ENCODE results near the gene ROBO2. TPM values are rescaled to one million over a fixed set of nuclear protein-coding genes. Genes with fewer than 3 reads are reported as not detected.

Gene ROBO2
- total and polyA plus RNA-seq, 2 donors from 2014 or later = 1.3 to 1.6 TPM

DNA sequence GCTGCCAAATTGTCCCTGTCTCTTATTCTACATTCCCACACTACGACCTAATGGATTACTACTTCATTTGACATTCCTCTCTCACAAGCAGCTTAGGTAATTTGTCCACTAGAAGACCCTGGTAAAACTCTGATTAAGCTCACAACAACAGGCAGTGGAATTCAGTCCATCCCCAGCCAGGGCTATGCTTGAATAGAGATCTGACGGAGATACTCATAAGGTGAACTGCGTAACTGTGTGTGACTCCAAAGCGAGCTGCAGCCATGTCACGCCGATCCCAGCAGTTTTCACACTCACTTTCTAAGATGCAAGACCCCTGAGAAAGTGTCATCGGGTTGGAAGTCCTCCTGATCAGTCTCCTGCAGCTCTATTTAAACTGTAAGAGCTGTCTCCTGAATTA lies 25.7 kb upstream of the ROBO2 start:
- peaks cover 0 to 6% (median 0%) of the 10 kb centered on the region in 3 donors for H3K9me3 ChIP-seq (ENCODE audit: control insufficient read depth in 2 of 3, insufficient read depth in 1 of 3, low read length in 3 of 3)
- DNase-seq (peak in 4 of 5 donors; percentile 30 to 63 (median 46)), FAIRE-seq (no peak)
- no peak overlapping the region for H3K4me3 ChIP-seq (ENCODE audit: low read length in 3 of 3)
- no peak overlapping the region for H3K9ac ChIP-seq (ENCODE audit: low read length in 3 of 3)
- no peak overlapping the region for H3K27ac ChIP-seq (ENCODE audit: low read depth in 2 of 2, low read length in 2 of 2)
- no peaks in the 10 kb centered on the region for H3K4me1 ChIP-seq (ENCODE audit: control insufficient read depth in 2 of 3, insufficient read depth in 2 of 3, low read depth in 1 of 3, low read length in 3 of 3)
- no peaks in the 10 kb centered on the region for H3K27me3 ChIP-seq (ENCODE audit: control insufficient read depth, insufficient read depth, low read length)
- TF ChIP-seq CTCF (IDR thresholded peaks at IDR 0.05; ENCODE audit: borderline replicate concordance, extremely low read depth, insufficient read depth) = no peak
- intact Hi-C loops (cut with DNase I) = no loop called here
- H3K36me3 ChIP-seq (ENCODE audit: control insufficient read depth in 2 of 3, insufficient read depth in 3 of 3, low read length in 3 of 3) = no peaks in the 10 kb centered on the region

DNA sequence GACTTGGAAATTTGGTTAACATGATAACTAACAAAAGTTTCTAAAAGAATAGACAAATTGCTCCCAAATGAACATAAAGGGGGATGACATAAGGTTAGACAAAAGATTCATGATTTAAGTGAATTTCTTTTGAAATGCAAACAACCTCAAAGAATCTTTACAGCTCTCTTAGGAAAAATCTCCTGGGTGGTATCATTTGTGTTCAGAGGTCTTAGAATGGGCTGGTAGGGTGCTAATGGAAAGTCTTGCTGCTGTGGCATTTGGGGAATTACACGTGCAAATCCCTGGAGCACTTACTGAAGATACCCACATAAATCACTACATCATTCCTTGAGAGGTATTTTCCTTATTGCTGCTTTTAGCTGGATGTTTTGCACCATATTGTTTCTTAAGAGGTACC lies 14.4 kb upstream of the ROBO2 start:
- H3K4me3 ChIP-seq (ENCODE audit: low read length in 3 of 3) = no peak overlapping the region
- H3K27ac ChIP-seq (ENCODE audit: low read depth in 2 of 2, low read length in 2 of 2) = no peak overlapping the region
- no peaks in the 10 kb centered on the region for H3K4me1 ChIP-seq (ENCODE audit: control insufficient read depth in 2 of 3, insufficient read depth in 2 of 3, low read depth in 1 of 3, low read length in 3 of 3)
- DNase-seq = no peak
- FAIRE-seq = no peak
- no peaks in the 10 kb centered on the region for H3K27me3 ChIP-seq (ENCODE audit: control insufficient read depth, insufficient read depth, low read length)
- TF ChIP-seq CTCF (IDR thresholded peaks at IDR 0.05; ENCODE audit: borderline replicate concordance, extremely low read depth, insufficient read depth) = no peak
- no peak overlapping the region for H3K9ac ChIP-seq (ENCODE audit: low read length in 3 of 3)
- intact Hi-C loops (cut with DNase I) = no loop called here
- H3K9me3 ChIP-seq (ENCODE audit: control insufficient read depth in 2 of 3, insufficient read depth in 1 of 3, low read length in 3 of 3) = no peaks in the 10 kb centered on the region
- H3K36me3 ChIP-seq (ENCODE audit: control insufficient read depth in 2 of 3, insufficient read depth in 3 of 3, low read length in 3 of 3) = no peaks in the 10 kb centered on the region

GRCh38 chr3:77026904-77027634 lies 12.8 kb upstream of the ROBO2 start:
- Histone ChIP-seq H3K9ac (ENCODE audit: low read length in 3 of 3) (no peak overlapping the region), H3K4me3 (ENCODE audit: low read length in 3 of 3) (no peak overlapping the region), H3K36me3 (ENCODE audit: control insufficient read depth in 2 of 3, insufficient read depth in 3 of 3, low read length in 3 of 3) (no peaks in the 10 kb centered on the region), H3K4me1 (ENCODE audit: control insufficient read depth in 2 of 3, insufficient read depth in 2 of 3, low read depth in 1 of 3, low read length in 3 of 3) (no peaks in the 10 kb centered on the region), H3K27me3 (ENCODE audit: control insufficient read depth, insufficient read depth, low read length) (no peaks in the 10 kb centered on the region), H3K9me3 (ENCODE audit: control insufficient read depth in 2 of 3, insufficient read depth in 1 of 3, low read length in 3 of 3) (no peaks in the 10 kb centered on the region), H3K27ac (ENCODE audit: low read depth in 2 of 2, low read length in 2 of 2) (no peak overlapping the region)
- intact Hi-C loops (cut with DNase I) = no loop called here
- DNase-seq (no peak), FAIRE-seq (no peak)
- TF ChIP-seq CTCF (IDR thresholded peaks at IDR 0.05; ENCODE audit: borderline replicate concordance, extremely low read depth, insufficient read depth) = no peak
